GM18861 (cell line): Measurements from ENCODE around the gene HNRNPAB.
"Not testable (repeated sequence)": the region's sequence is repeated elsewhere in the genome, so short reads cannot be mapped to it uniquely, and the experiment has no call there.

ENCODE experiments used
- ATAC-seq: cut with Tn5 transposase; IDR thresholded peaks from one replicate; pipeline ENCODE4 v1.9.1; 2021; ENCODE audit not compliant: unreplicated experiment

Gene HNRNPAB

GRCh38 chr5:178196281-178196812 is 8.0 kb upstream of the HNRNPAB start:
- ATAC-seq, result no peak

GRCh38 chr5:178196986-178197385 is 7.3 kb upstream of the HNRNPAB start:
- ATAC-seq, result no peak

GRCh38 chr5:178198151-178198550 is 6.2 kb upstream of the HNRNPAB start:
- ATAC-seq, result not testable (repeated sequence)

- no peak for ATAC-seq
Measured at GRCh38 chr5:178198706-178199105, 5.6 kb upstream of the HNRNPAB start.

- no peak for ATAC-seq
Measured at GRCh38 chr5:178199581-178200434, 4.5 kb upstream of the HNRNPAB start.

- no peak for ATAC-seq
Measured at GRCh38 chr5:178201221-178201926, 3.0 kb upstream of the HNRNPAB start.

- no peak for ATAC-seq
Measured at GRCh38 chr5:178201927-178202235, 2.5 kb upstream of the HNRNPAB start.

- ATAC-seq, result no peak
Measured at GRCh38 chr5:178202541-178202940, 1.8 kb upstream of the HNRNPAB start.

GRCh38 chr5:178203670-178204181 is 607 bp upstream of the HNRNPAB start:
- no peak for ATAC-seq

- peak; percentile 37 for ATAC-seq
Measured at GRCh38 chr5:178204935-178205748, 809 bp downstream of the HNRNPAB start.

GRCh38 chr5:178205749-178206047 is 1.4 kb downstream of the HNRNPAB start:
- ATAC-seq, result no peak

- ATAC-seq, result no peak
Measured at GRCh38 chr5:178206166-178207101, 2.1 kb downstream of the HNRNPAB start.

- ATAC-seq, result no peak
Measured at GRCh38 chr5:178207183-178207916, 3.0 kb downstream of the HNRNPAB start.

- ATAC-seq, result no peak
Measured at GRCh38 chr5:178207917-178208280, 3.6 kb downstream of the HNRNPAB start.

- no peak for ATAC-seq
Measured at GRCh38 chr5:178208540-178209227, 4.4 kb downstream of the HNRNPAB start.

- no peak for ATAC-seq
Measured at GRCh38 chr5:178209334-178210072, 5.2 kb downstream of the HNRNPAB start.

- no peak for ATAC-seq
Measured at GRCh38 chr5:178210073-178210535, 5.8 kb downstream of the HNRNPAB start.

- no peak for ATAC-seq
Measured at GRCh38 chr5:178210686-178211085, 6.4 kb downstream of the HNRNPAB start.
